Thyroid gland (tissue), 4 donors: ENCODE results near the gene MYO18A.

Experiments used
- POLR2A ChIP-seq, 2 donors: fragments of 450-650 bp; IDR thresholded peaks; one replicate each; pipeline ENCODE4 v1.6.1; 2017; ENCODE audit warnings: antibody characterized with exemption in 2 of 2, mild to moderate bottlenecking in 2 of 2, moderate library complexity in 1 of 2
- TF ChIP-seq, protein P1 (sequence below), 6 experiments: fragments of 200-600 bp in 3 of 6; fragments of 450-650 bp in 3 of 6; sonication (generic) in 3 of 6; IDR thresholded peaks; one replicate each; pipeline ENCODE4 v1.5.1; 2016 to 2019; ENCODE audit warnings: antibody characterized with exemption in 6 of 6, mild to moderate bottlenecking in 2 of 6, inconsistent platforms in 1 of 6, moderate library complexity in 1 of 6

DNA sequence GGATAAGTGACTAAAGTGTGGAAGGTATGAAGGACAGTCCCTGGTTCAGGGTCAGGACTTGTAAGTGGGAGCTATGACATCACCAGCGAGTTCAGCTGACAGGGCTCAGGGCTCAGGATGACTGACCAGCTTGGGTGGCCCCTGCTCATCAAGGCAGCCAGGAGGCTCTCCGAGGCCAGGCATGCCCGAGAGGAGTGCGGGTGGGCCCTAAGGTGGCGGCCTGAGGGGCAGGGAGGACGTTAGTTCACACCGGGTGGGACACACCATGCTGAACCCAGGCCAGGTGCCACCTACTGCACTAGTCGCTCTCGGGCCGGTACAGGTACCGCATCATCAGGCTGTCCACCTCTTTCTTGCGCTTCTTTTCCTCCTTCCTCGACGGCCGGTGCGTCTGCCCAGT lies 100.8 kb downstream of the MYO18A start:
- no peak for TF ChIP-seq POLR2A (IDR thresholded peaks at IDR 0.05)
- TF ChIP-seq, protein P1, sequence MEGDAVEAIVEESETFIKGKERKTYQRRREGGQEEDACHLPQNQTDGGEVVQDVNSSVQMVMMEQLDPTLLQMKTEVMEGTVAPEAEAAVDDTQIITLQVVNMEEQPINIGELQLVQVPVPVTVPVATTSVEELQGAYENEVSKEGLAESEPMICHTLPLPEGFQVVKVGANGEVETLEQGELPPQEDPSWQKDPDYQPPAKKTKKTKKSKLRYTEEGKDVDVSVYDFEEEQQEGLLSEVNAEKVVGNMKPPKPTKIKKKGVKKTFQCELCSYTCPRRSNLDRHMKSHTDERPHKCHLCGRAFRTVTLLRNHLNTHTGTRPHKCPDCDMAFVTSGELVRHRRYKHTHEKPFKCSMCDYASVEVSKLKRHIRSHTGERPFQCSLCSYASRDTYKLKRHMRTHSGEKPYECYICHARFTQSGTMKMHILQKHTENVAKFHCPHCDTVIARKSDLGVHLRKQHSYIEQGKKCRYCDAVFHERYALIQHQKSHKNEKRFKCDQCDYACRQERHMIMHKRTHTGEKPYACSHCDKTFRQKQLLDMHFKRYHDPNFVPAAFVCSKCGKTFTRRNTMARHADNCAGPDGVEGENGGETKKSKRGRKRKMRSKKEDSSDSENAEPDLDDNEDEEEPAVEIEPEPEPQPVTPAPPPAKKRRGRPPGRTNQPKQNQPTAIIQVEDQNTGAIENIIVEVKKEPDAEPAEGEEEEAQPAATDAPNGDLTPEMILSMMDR (IDR thresholded peaks at IDR 0.05): no peak
